Osteocyte (in vitro differentiated cells): ENCODE data around the gene WDFY3. TPM values are rescaled to one million over a fixed set of nuclear protein-coding genes. Genes with fewer than 3 reads are reported as not detected.

Source experiments
- DNase-seq: peaks from one replicate; pipeline ENCODE4 v3.0.0; 2021; ENCODE audit warnings: mixed read lengths; ENCODE audit not compliant: unreplicated experiment; ENCODE audit errors: extremely low spot score
- H3K27ac Mint-ChIP-seq: one replicate; pipeline ENCODE4 v1.8.0; 2021; ENCODE audit warnings: mild to moderate bottlenecking, mixed read lengths; ENCODE audit not compliant: unreplicated experiment
- H3K27me3 Mint-ChIP-seq: one replicate; pipeline ENCODE4 v1.8.0; 2021; ENCODE audit warnings: mixed read lengths; ENCODE audit not compliant: unreplicated experiment
- H3K36me3 Mint-ChIP-seq: one replicate; pipeline ENCODE4 v1.8.0; 2021; ENCODE audit warnings: mixed read lengths; ENCODE audit not compliant: unreplicated experiment
- H3K4me1 Mint-ChIP-seq: one replicate; pipeline ENCODE4 v1.8.0; 2021; ENCODE audit warnings: mixed read lengths; ENCODE audit not compliant: unreplicated experiment
- H3K4me3 Mint-ChIP-seq: one replicate; pipeline ENCODE4 v1.8.0; 2021; ENCODE audit warnings: mild to moderate bottlenecking, moderate library complexity, mixed read lengths; ENCODE audit not compliant: unreplicated experiment
- H3K9me3 Mint-ChIP-seq: one replicate; pipeline ENCODE4 v1.8.0; 2021; ENCODE audit warnings: mixed read lengths; ENCODE audit not compliant: unreplicated experiment
- total RNA-seq: library from RNA; stranded (reverse); gene quantifications from 2 replicates; pipeline ENCODE4 v1.2.1, GENCODE V29; 2021
- TF ChIP-seq, protein P1 (sequence below): fragments of 200-600 bp; sonication (generic); IDR thresholded peaks from 2 replicates; pipeline ENCODE4 v1.5.0; 2021; ENCODE audit warnings: antibody characterized with exemption, mild to moderate bottlenecking, moderate library complexity

The WDFY3 gene
- total RNA-seq, 1 donor from 2014 or later: 91.4 TPM

DNA sequence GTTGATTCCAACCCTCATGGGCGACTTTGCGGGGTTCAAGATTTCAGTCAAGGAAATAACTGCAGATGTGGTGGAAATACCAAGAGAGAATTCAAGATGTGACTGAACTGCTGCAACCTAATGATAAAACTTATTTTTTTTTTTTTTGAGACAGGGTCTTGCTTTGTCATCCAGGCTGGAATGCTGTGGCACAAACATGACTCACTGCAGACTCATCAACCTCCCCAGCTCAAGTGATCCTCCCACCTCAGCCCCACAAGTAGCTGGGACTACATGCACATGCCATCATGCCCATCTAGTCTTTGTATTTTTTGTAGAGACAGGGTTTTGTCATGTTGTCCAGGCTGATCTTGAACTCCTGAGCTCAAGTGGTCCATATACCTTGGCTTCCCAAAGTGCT lies 19.5 kb upstream of the WDFY3 start:
- Mint-ChIP-seq H3K36me3 (peaks cover 5% of the 10 kb centered on the region), H3K9me3 (peaks cover 27% of the 10 kb centered on the region), H3K4me1 (no peaks in the 10 kb centered on the region), H3K27ac (no peak overlapping the region), H3K27me3 (no peaks in the 10 kb centered on the region), H3K4me3 (no peak overlapping the region)
- TF ChIP-seq, protein P1, sequence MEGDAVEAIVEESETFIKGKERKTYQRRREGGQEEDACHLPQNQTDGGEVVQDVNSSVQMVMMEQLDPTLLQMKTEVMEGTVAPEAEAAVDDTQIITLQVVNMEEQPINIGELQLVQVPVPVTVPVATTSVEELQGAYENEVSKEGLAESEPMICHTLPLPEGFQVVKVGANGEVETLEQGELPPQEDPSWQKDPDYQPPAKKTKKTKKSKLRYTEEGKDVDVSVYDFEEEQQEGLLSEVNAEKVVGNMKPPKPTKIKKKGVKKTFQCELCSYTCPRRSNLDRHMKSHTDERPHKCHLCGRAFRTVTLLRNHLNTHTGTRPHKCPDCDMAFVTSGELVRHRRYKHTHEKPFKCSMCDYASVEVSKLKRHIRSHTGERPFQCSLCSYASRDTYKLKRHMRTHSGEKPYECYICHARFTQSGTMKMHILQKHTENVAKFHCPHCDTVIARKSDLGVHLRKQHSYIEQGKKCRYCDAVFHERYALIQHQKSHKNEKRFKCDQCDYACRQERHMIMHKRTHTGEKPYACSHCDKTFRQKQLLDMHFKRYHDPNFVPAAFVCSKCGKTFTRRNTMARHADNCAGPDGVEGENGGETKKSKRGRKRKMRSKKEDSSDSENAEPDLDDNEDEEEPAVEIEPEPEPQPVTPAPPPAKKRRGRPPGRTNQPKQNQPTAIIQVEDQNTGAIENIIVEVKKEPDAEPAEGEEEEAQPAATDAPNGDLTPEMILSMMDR: no peak
- no peak for DNase-seq

DNA sequence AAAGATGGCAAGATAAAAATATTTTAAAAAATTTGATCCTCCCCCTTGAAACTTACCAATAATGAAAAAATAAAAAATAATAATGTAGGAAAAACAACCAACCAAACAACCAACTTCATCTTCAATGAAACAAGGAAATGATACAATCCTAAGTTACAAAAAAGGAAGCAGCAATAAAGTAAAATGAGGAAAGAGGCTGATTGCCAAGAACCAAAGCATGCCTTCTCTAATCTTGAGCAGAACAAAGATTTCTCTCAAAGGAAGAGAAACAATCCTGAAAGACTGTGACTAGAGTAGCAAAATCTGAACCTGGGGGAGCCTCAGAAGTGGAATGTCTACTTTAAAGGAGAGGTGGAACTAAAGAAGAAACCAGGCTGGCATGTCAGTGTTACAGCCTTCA lies 10.9 kb upstream of the WDFY3 start:
- no peaks in the 10 kb centered on the region for H3K36me3 Mint-ChIP-seq
- H3K27me3 Mint-ChIP-seq: no peaks in the 10 kb centered on the region
- H3K4me1 Mint-ChIP-seq: no peaks in the 10 kb centered on the region
- H3K4me3 Mint-ChIP-seq: no peak overlapping the region
- no peak overlapping the region for H3K27ac Mint-ChIP-seq
- TF ChIP-seq, protein P1: no peak
- DNase-seq: no peak
- H3K9me3 Mint-ChIP-seq: no peaks in the 10 kb centered on the region

DNA sequence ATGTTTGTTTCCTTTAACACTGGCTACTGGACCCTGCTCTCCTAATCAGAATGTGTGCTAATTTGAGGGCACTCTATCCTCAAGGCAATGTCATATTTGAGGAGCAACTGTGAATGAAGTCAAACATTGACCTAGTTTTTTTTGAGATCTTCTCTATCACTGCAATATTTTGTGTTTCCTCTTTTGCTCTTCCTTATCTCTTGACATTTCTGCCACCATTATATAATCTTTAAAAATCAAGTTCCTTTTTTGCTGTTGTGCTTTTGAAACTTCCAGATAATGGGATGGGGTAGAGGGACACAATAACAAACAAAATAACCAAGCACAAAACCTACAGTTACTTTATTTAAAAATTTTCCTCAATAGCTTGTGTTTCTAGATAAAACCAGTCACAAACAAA lies 7.4 kb upstream of the WDFY3 start:
- H3K36me3 Mint-ChIP-seq: no peaks in the 10 kb centered on the region
- TF ChIP-seq, protein P1: no peak

DNA sequence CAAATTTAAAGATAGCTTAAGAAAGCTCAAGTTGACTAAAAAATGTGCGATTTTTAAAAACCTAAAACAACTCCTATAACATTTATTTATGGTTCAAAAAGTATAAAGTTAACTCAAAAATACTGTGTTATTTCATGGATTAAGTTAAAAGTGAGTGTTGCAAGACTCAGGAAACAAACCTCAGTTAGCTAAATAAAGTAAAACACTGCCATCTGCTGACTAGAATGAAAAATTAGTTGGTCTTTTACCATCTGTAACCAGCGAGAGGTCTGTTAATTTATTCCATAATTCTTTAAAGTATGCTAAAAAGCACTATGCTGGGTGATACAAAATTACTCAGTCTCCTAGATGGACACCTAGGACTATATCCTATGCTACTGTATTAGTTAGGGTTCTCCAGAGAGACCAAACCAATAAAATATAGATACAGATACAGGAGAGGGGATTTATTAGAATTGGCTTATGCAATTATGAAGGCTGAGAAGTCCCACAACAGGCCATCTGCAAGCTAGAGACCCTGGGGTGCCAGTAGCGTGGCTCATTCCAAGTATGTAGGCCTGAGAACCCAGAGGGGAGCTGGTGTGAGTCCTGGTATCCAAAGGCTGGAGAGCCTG lies 4.9 kb upstream of the WDFY3 start:
- H3K36me3 Mint-ChIP-seq: no peaks in the 10 kb centered on the region
- H3K27ac Mint-ChIP-seq: no peak overlapping the region
- no peaks in the 10 kb centered on the region for H3K27me3 Mint-ChIP-seq
- no peak overlapping the region for H3K4me3 Mint-ChIP-seq
- no peaks in the 10 kb centered on the region for H3K9me3 Mint-ChIP-seq
- DNase-seq: no peak
- H3K4me1 Mint-ChIP-seq: peaks cover 6% of the 10 kb centered on the region
- TF ChIP-seq, protein P1: peak; percentile 75

More for the DNA sequence above, 7.4 kb upstream of the WDFY3 start:
- Mint-ChIP-seq H3K27me3 (no peaks in the 10 kb centered on the region), H3K9me3 (no peaks in the 10 kb centered on the region), H3K27ac (no peak overlapping the region), H3K4me3 (no peak overlapping the region), H3K4me1 (no peaks in the 10 kb centered on the region)
- DNase-seq: no peak

DNA sequence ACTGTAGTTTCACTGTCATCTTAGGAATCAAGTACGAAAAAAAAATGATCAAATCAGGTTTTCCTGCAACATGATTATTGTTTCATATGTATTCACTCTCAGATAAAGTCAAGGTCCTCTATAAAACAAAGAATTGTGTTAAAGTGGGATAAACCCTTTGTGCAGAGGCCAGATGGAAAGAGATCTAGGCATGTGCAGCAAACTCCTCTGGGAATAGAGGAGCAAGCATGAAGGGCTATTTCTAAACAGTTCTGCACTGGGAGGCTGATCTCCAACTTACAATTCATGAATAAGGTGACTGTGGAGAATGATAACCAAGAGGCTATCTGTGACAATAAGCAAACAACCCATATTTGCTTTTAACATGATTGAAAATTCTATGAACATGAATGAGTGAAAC lies 2.4 kb upstream of the WDFY3 start:
- no peaks in the 10 kb centered on the region for H3K36me3 Mint-ChIP-seq
- TF ChIP-seq, protein P1: no peak
- no peaks in the 10 kb centered on the region for H3K27me3 Mint-ChIP-seq
- DNase-seq: no peak
- H3K9me3 Mint-ChIP-seq: no peaks in the 10 kb centered on the region
- no peak overlapping the region for H3K4me3 Mint-ChIP-seq
- peaks cover 18% of the 10 kb centered on the region for H3K4me1 Mint-ChIP-seq
- H3K27ac Mint-ChIP-seq: no peak overlapping the region
